IPS-20b (cell line): Measurements from ENCODE around the gene TTLL5.

Experiments used
- H3K27ac ChIP-seq: one replicate; pipeline ENCODE4 v1.5.1; 2013; ENCODE audit warnings: low read length
- H3K27me3 ChIP-seq: 2 replicates; pipeline ENCODE4 v1.6.1; 2013; ENCODE audit warnings: mild to moderate bottlenecking, low read length, inconsistent platforms; ENCODE audit not compliant: insufficient read depth
- H3K36me3 ChIP-seq: 2 replicates; pipeline ENCODE4 v1.6.1; 2013; ENCODE audit warnings: low read depth, mild to moderate bottlenecking, inconsistent platforms, low read length, moderate library complexity; ENCODE audit not compliant: insufficient read depth
- H3K4me1 ChIP-seq: 2 replicates; pipeline ENCODE4 v1.6.1; 2013; ENCODE audit warnings: mild to moderate bottlenecking, control low read depth, inconsistent platforms, low read length, moderate library complexity; ENCODE audit not compliant: insufficient read depth
- H3K4me3 ChIP-seq: 2 replicates; pipeline ENCODE4 v1.5.1; 2013; ENCODE audit warnings: mild to moderate bottlenecking, low read length, inconsistent platforms
- H3K9ac ChIP-seq: 2 replicates; pipeline ENCODE4 v1.6.1; 2013; ENCODE audit warnings: low read depth, mild to moderate bottlenecking, inconsistent platforms, low read length, moderate library complexity
- H3K9me3 ChIP-seq: 2 replicates; pipeline ENCODE4 v1.6.1; 2013; ENCODE audit warnings: mild to moderate bottlenecking, low read depth, low read length, inconsistent platforms; ENCODE audit not compliant: insufficient read depth

The TTLL5 gene

GRCh38 chr14:75881994-75882393 lies 220.9 kb downstream of the TTLL5 start:
- peaks cover 6% of the 10 kb centered on the region; the same call in 1 of the 2 replicates for H3K4me1 ChIP-seq
- no peak overlapping the region for H3K4me3 ChIP-seq
- no peak overlapping the region for H3K27ac ChIP-seq

DNA sequence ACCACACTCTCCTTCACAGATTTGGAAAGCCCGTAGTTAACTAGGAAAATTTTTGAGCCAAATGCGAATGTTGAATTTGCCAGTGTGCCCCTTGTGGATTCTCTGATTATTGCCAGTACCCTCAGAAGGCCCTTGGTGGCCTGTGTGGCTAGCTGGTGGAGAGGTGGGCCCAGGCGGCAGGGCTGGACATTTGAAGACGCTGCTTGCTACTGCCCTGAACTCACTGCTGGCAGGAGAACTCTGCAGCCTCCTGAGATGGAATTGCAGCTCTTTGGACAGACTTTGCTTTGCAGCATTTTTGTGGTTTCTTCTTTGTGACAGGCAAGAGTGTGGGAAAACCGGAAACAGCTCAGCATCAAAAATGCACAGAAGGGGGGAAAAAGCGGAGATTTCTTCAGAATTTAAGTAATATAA lies 223.2 kb downstream of the TTLL5 start:
- no peak overlapping the region for H3K9ac ChIP-seq
- H3K27ac ChIP-seq, result no peak overlapping the region
- H3K9me3 ChIP-seq, result no peaks in the 10 kb centered on the region
- H3K4me1 ChIP-seq, result peaks cover 6% of the 10 kb centered on the region; the same call in 1 of the 2 replicates
- H3K36me3 ChIP-seq, result peaks cover 19% of the 10 kb centered on the region; the same call in 1 of the 2 replicates
- H3K4me3 ChIP-seq, result no peak overlapping the region
- H3K27me3 ChIP-seq, result no peaks in the 10 kb centered on the region

More at GRCh38 chr14:75881994-75882393, 220.9 kb downstream of the TTLL5 start:
- Histone ChIP-seq H3K27me3 (no peaks in the 10 kb centered on the region), H3K9ac (no peak overlapping the region), H3K9me3 (no peaks in the 10 kb centered on the region), H3K36me3 (peaks cover 10% of the 10 kb centered on the region; the same call in 1 of the 2 replicates)

GRCh38 chr14:75885829-75886228 lies 224.8 kb downstream of the TTLL5 start:
- Histone ChIP-seq H3K27me3 (no peaks in the 10 kb centered on the region), H3K4me3 (no peak overlapping the region), H3K27ac (no peak overlapping the region), H3K9ac (no peak overlapping the region), H3K9me3 (no peaks in the 10 kb centered on the region), H3K4me1 (peaks cover 6% of the 10 kb centered on the region; the same call in 1 of the 2 replicates), H3K36me3 (peaks cover 19% of the 10 kb centered on the region; the same call in 1 of the 2 replicates)

GRCh38 chr14:75886636-75887348 lies 225.7 kb downstream of the TTLL5 start:
- no peak overlapping the region for H3K9ac ChIP-seq
- H3K4me1 ChIP-seq, result peaks cover 5% of the 10 kb centered on the region; the same call in 1 of the 2 replicates
- H3K27me3 ChIP-seq, result no peaks in the 10 kb centered on the region
- H3K4me3 ChIP-seq, result no peak overlapping the region
- no peak overlapping the region for H3K27ac ChIP-seq
- peaks cover 19% of the 10 kb centered on the region; the same call in 1 of the 2 replicates for H3K36me3 ChIP-seq
- no peaks in the 10 kb centered on the region for H3K9me3 ChIP-seq

DNA sequence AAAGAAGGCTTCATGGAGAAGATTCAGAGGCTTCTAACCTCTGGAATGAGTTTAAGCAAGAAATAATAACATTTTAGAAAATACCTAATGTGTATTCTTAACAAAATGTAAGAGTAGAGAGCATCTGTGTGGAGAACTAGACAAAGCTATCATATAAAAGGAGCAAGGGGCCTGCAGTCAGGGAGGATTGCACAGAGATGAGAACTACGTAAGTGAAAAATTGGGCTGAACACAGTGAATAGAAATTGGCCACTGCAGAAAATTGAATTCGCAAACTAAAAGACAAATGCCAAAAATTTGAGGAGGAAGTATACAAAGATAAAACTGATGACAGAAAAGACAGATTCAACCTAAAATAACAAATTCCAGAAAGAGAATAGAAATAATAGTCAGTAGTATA lies 227.9 kb downstream of the TTLL5 start:
- Histone ChIP-seq H3K27me3 (no peaks in the 10 kb centered on the region), H3K4me1 (no peaks in the 10 kb centered on the region), H3K27ac (no peak overlapping the region), H3K9me3 (no peaks in the 10 kb centered on the region), H3K36me3 (peaks cover 9% of the 10 kb centered on the region; the same call in 1 of the 2 replicates), H3K4me3 (no peak overlapping the region), H3K9ac (no peak overlapping the region)

GRCh38 chr14:75896341-75896740 lies 235.3 kb downstream of the TTLL5 start:
- Histone ChIP-seq H3K27me3 (no peaks in the 10 kb centered on the region), H3K36me3 (no peaks in the 10 kb centered on the region), H3K4me1 (no peaks in the 10 kb centered on the region), H3K9ac (no peak overlapping the region), H3K27ac (no peak overlapping the region), H3K4me3 (no peak overlapping the region), H3K9me3 (no peaks in the 10 kb centered on the region)

- H3K4me3 ChIP-seq, result no peak overlapping the region
- no peaks in the 10 kb centered on the region for H3K27me3 ChIP-seq
- H3K36me3 ChIP-seq, result no peaks in the 10 kb centered on the region
- no peak overlapping the region for H3K27ac ChIP-seq
- no peak overlapping the region for H3K9ac ChIP-seq
- no peaks in the 10 kb centered on the region for H3K9me3 ChIP-seq
- no peaks in the 10 kb centered on the region for H3K4me1 ChIP-seq
These were observed 243.3 kb downstream of the TTLL5 start for GRCh38 chr14:75904311-75904710.

DNA sequence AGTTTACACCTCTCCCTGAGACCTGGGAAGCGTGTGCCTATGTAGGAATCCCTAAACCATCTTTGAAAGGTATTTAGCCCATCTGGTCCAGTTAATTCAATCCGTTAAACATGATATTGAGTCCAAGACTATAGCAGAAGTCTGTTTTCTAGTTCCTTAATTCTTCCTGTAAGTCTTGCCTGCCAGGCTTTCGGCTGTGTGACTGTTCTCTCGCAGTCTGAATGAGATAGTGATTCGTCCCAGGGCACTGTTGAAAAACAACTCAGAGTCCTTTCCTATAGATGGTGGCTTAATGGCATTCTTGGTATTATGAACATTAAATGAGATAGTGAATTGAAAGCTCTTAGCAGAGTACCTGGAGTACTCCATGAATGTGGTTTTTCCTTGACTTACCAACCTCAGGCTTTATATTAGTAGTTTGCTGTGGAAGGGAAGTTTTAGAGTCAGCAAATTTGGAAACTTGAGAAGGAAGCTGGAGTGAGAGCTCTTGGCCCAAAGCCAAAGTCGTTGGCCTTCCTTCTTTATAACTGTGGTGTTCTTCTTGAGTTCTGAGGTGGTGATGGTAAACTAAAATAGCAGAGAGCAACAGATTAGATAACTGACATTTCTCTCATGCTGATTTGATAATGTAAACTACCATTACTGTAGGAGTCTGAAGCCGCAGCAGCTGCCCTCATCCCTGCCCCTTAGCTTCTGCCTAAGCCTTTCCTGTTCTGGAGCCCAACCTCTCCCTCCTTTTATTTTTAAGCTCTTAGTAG lies 244.3 kb downstream of the TTLL5 start:
- Histone ChIP-seq H3K9me3 (no peaks in the 10 kb centered on the region), H3K27ac (no peak overlapping the region), H3K36me3 (no peaks in the 10 kb centered on the region), H3K27me3 (no peaks in the 10 kb centered on the region), H3K4me3 (no peak overlapping the region), H3K9ac (no peak overlapping the region), H3K4me1 (no peaks in the 10 kb centered on the region)

DNA sequence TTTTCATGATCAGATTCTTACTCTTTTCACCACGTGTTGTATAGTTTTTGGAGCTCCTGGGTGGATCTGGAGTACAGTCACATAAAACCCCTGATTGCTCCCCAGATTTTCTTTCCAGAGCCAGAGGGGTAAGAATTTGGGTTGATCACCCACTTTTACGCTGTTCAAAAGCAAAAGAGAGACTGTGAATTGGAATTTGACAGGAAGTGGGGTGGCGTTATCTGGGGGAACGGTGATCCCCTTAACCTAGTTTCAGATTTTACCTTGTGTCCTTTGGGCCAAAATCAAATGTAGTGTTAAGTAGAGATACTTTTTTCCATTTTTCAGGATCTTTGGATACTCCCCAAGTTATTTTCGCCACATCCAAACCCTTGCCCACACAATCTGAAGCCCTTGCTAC lies 245.2 kb downstream of the TTLL5 start:
- no peak overlapping the region for H3K4me3 ChIP-seq
- no peak overlapping the region for H3K27ac ChIP-seq
- H3K9ac ChIP-seq, result no peak overlapping the region

DNA sequence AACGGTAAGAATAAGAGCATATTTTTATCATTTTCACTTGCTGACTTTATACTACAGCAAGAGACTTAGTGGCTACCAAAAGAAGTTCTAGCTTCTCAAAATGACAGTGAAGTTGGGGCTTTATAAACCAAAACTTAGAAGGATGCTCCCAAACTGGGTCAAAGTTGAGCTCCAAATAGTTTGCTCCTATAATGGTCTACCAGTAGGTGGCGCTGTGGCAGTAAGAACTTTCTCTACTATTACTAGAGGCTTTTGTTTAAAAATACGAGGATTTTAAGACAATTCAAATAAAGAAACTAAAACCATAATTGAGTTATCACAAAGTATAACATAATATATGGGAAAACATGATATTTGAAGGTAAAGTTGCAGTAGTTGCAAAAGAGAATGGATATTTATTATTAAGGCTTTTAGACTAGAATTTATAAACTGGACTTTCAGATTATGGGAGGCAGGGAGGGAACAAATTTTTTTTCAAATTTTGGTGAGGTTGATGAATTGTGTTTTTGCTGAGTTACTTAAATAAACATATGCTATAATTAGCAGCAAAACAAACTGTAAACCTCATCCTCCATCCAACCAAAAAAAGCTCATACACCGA lies 245.7 kb downstream of the TTLL5 start:
- Histone ChIP-seq H3K4me3 (no peak overlapping the region), H3K36me3 (no peaks in the 10 kb centered on the region), H3K4me1 (no peaks in the 10 kb centered on the region), H3K9me3 (no peaks in the 10 kb centered on the region), H3K9ac (no peak overlapping the region), H3K27ac (no peak overlapping the region), H3K27me3 (no peaks in the 10 kb centered on the region)

More for the DNA sequence above, 245.2 kb downstream of the TTLL5 start:
- no peaks in the 10 kb centered on the region for H3K27me3 ChIP-seq
- H3K9me3 ChIP-seq, result no peaks in the 10 kb centered on the region
- no peaks in the 10 kb centered on the region for H3K36me3 ChIP-seq
- H3K4me1 ChIP-seq, result no peaks in the 10 kb centered on the region

GRCh38 chr14:75907756-75908359 lies 246.8 kb downstream of the TTLL5 start:
- no peaks in the 10 kb centered on the region for H3K36me3 ChIP-seq
- H3K9me3 ChIP-seq, result no peaks in the 10 kb centered on the region
- H3K9ac ChIP-seq, result no peak overlapping the region
- no peak overlapping the region for H3K4me3 ChIP-seq
- H3K4me1 ChIP-seq, result no peaks in the 10 kb centered on the region
- no peak overlapping the region for H3K27ac ChIP-seq
- H3K27me3 ChIP-seq, result no peaks in the 10 kb centered on the region
